Daoy (cell line): ENCODE results near the gene EFNA3. TPM values are rescaled to one million over a fixed set of nuclear protein-coding genes. Genes with fewer than 3 reads are reported as not detected.

Experiments
- DNase-seq: peaks from one replicate; pipeline ENCODE4 v3.0.0-alpha.2; 2015; ENCODE audit warnings: low read depth
- total RNA-seq: library from RNA; depleted of rRNA; stranded (reverse); fragments of >200 nt; shearing (Covaris generic); gene quantifications from 2 replicates; pipeline ENCODE4 v1.2.3, GENCODE V29; 2014

Gene EFNA3
- total RNA-seq, 1 experiment from 2014 or later = 1.1 TPM

GRCh38 chr1:155048449-155049334 lies 29.9 kb upstream of the EFNA3 start:
- no peak for DNase-seq

- peak; percentile 61 for DNase-seq
Observed at GRCh38 chr1:155049651-155050559, 28.7 kb upstream of the EFNA3 start.

- DNase-seq = peak; percentile 91
Observed at GRCh38 chr1:155050560-155051341, 27.9 kb upstream of the EFNA3 start, which contains the start of gene ADAM15. ADAM15 (plus strand) TSS chr1:155051316; CDS start chr1:155051387, 71 bp downstream.

GRCh38 chr1:155051342-155051776 lies 27.3 kb upstream of the EFNA3 start:
- no peak for DNase-seq

- peak; percentile 61 for DNase-seq
Observed at GRCh38 chr1:155051777-155052398, 26.7 kb upstream of the EFNA3 start.

GRCh38 chr1:155052439-155053395 lies 25.9 kb upstream of the EFNA3 start:
- DNase-seq = peak; percentile 35

GRCh38 chr1:155053531-155054105 lies 25.0 kb upstream of the EFNA3 start:
- no peak for DNase-seq

- DNase-seq = no peak
Observed at GRCh38 chr1:155057104-155057503, 21.5 kb upstream of the EFNA3 start.

- no peak for DNase-seq
Observed at GRCh38 chr1:155057788-155058211, 20.8 kb upstream of the EFNA3 start.

- no peak for DNase-seq
Observed at GRCh38 chr1:155060736-155061135, 17.9 kb upstream of the EFNA3 start.

GRCh38 chr1:155061381-155062150 lies 17.1 kb upstream of the EFNA3 start:
- peak; percentile 97 for DNase-seq

- DNase-seq = peak; percentile 53
Observed at GRCh38 chr1:155062151-155062686, 16.4 kb upstream of the EFNA3 start.

GRCh38 chr1:155062702-155063411 lies 15.8 kb upstream of the EFNA3 start:
- DNase-seq = peak; percentile 85

- DNase-seq = peak; percentile 92
Observed at GRCh38 chr1:155063550-155064110, 15.0 kb upstream of the EFNA3 start, which contains the start of gene EFNA4. EFNA4 (plus strand) TSS chr1:155063740; CDS start chr1:155063824, 84 bp downstream.

GRCh38 chr1:155064111-155064831 lies 14.4 kb upstream of the EFNA3 start:
- peak; percentile 51 for DNase-seq

GRCh38 chr1:155064832-155065429 lies 13.7 kb upstream of the EFNA3 start:
- no peak for DNase-seq
